HG03442 (cell line): ENCODE measurements around the gene RAB40C.
"Not testable (repeated sequence)": the region's sequence is repeated elsewhere in the genome, so short reads cannot be mapped to it uniquely, and the experiment has no call there.

Experiments
- ATAC-seq: cut with Tn5 transposase; IDR thresholded peaks from one replicate; pipeline ENCODE4 v1.9.1; 2021; ENCODE audit warnings: mild to moderate bottlenecking, moderate library complexity; ENCODE audit not compliant: unreplicated experiment

The RAB40C gene

DNA sequence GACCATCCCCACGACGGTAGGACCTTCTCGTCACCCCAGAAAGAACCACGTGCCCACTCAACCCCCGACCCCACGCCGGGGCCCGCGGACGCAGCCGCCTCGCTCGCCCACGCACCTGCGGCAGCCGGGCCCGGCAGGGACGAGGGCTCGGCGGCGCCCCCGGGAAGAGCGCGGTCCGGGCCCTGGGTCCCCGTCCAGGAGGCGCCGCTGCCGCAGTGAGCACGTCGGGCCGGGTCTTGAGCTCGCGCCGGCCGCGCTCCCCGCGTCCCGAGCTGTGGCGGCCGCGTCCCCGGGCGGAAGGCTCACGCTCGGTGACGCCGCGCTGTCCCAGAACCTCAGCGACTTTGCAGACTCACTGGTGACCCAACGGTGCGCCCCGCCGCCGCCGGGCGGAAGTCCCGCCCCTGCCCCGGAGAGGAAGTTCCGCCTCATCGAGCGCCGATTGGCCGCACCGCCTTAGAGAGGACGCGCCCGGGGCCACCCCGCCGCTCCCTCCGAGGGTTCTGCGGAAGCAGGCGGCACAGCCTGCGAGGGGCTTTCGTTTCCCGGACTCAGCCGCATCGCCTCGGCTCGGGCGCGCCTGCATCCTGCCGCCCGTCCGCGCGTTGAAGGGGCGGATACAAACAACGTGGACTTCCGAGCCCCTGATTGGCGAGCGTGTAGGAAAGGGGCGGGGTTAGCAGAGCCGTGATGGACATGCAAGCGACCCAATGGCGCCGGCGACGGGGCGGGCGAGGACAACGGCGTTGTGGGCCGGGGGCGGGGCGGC, 793 bp upstream of the RAB40C start:
- ATAC-seq, result peak; percentile 63

- no peak for ATAC-seq
Observed at GRCh38 chr16:590188-590814, 435 bp downstream of the RAB40C start.

- no peak for ATAC-seq
Observed at GRCh38 chr16:590815-591200, 942 bp downstream of the RAB40C start.

- ATAC-seq, result no peak
Observed at GRCh38 chr16:591231-591630, 1.4 kb downstream of the RAB40C start.

DNA sequence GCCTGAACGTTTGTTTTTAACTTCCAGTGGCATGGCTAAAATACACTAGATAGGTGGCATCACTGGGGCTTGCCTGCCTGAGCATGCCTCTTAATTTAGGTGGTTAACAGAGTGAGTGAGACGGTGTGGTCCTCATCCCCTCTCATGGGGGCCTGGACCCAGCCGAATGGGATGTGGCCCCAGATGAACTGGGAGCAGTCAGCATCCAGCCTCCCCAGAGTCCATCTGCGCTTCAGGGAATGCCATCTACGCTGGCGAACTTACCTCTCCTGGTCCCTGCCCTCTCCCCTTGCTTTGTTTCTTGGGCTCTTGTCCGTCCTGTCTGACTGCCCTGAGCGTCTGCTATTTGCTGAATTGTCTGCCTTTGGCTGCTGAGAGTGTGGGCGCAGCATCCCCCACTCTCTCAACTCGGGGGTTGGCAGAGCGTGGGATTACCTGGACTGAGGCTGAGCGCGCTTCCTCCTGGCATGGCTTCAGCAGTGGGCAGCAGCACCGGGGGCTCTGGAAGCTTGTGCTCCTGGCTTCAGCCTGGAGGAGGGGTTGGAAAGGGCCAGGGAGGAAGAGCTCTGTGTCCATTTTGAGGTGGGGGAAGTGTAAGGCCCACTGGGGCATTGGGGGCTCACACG, 2.1 kb downstream of the RAB40C start:
- ATAC-seq, result no peak

DNA sequence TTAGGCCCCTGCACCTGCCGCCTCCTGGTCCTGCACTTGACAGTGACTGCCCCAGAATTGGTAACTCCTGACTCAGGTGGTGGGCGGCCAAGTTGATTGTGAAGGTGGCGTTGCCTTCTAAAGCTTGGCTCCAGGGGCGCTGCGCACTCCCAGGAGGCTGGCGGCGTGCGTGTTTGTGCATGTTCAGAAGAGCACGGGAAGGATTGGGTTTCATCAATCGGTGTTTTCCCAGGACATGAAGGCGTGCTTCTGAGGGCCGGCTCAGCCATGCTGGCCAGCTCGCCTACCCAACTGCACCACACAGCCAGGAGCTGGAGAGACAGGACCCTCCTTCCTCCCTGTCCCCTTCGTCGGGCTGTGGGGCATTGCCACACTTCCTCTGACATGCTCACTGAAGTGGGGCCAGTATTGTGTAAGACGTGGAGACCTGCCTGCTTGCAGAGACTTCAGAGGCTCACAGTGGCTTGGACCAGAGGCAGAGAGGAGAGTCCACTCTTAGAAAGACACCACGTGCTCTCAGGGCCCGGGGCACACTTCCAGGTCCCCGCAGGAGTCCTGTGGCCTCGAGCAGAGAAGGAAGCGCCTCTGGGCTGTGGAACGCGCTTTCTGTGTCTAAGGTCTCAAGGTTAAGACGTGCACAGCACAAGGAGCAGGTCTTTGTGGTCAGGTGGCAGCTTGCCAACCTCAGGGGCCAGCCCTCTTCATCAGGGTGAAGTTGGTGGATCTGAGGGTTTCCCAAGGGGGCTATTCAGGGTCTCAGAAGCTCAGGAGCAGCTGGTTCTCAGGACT, 2.8 kb downstream of the RAB40C start:
- no peak for ATAC-seq

DNA sequence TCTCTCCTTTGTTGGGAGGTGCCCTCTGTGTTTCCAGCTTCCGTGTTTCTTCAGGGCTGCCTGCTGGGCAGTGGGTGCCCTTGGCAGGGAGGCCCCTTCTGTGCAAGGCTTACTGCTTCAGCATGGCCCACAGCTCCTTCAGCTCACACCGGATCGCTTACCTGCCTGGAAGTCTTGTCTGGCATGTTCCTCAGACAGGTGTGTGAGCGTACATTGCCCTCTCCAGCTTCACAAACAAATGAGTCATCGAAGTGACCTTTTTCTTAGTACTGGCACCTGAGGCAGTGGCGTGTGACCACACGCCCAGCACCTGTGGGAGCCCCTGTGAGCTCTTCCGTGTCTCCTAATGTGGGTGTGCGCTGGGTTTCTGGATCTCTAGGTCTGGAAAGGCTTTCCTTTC, 3.5 kb downstream of the RAB40C start:
- ATAC-seq, result no peak

GRCh38 chr16:593807-594206, 3.9 kb downstream of the RAB40C start:
- ATAC-seq, result no peak

GRCh38 chr16:595094-595528, 5.2 kb downstream of the RAB40C start:
- no peak for ATAC-seq

- no peak for ATAC-seq
Observed at GRCh38 chr16:595942-596735, 6.3 kb downstream of the RAB40C start.

DNA sequence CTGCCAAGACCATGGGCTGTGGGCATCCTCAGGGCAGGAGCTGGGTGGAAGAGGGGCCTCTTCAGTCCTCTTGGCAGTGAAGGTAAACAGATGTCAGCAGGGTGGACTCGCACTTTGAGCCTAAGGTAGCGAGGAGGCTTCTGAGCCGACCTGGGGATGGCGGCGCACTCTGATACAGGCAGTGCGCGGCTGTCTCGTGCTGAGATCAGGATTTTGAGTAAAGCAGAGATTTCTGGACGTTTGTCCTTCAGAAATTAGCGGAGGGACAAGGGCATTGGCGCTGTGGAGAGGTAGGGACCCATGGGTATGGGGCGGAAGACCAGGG, 6.8 kb downstream of the RAB40C start:
- no peak for ATAC-seq

DNA sequence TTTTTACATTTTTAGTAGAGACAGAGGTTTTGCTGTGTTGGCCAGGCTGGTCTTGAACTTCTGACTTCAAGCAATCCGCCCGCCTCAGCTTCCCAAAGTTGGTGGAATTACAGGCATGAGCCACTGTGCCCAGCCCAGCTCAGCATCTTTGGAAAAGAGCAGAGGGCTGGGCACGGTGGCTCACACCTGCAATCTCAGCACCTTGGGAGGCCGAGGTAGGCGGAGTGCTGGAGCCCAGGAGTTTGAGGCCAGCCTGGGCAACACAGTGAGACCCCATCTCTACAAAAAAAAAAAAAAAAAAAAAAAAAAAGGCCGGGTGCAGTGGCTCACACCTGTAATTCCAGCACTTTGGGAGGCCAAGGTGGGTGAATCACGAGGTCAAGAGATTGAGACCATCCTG, 7.8 kb downstream of the RAB40C start:
- ATAC-seq, result not testable (repeated sequence)

DNA sequence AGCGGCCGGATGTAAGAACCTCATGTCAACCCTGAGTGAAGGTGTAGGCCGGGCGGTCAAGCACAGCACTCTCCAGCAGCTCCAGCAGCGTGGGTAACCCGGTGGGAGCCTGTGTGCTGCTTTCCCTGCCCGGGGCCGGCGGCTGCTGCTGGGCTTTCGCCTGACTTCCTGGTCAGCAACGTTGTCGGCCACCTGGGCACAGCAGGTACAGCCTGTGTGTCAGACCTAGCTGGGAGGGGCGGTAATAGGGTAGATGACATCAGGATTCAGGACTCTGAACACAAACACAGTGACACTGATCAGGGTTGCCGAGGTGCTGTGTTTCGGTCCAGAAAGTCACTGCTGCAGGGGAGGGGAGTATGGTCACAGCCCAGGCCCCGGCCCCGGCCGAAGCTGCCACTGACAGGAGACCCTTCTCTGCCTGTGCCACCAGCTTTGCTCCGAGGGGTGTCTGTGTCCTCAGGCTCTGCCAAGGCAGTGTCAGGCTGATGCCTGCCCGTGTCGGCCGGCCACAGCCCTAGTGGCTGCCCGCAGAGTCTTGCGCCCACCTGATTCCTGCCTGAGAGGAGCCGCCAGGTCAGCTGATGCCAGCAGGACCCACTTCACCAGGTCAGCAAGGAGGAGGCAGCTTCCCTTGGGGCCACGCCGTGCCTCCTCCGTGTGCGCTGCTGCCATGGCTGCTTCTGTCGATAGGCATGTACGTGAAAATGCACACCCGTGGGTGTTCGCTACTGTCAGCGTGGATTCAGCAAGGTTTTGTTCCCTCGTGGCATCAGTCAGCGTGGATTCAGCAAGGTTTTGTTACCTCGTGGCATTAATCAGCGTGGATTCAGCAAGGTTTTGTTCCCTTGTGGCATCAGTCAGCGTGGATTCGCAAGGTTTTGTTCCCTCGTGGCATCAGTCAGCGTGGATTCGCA, 9.2 kb downstream of the RAB40C start:
- no peak for ATAC-seq

DNA sequence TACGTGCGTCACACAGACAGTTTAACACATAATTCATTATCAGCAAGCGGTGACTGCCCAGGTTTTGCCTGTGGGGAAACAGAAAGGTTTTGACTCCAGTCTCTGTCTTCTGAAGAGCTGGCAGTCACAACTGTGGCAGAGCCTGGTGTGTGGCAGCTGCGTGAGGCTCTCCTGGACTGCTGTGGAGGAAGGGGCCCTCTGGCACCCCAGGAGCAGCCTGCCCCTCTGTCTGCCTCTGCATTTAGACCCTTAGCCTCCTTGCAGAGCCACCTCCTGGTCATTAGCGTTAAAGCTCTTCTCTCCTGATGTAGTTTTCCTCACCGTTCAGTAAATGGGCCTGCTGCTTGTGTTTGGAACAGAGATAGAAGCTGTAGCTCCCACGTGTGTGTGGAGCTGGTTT, 10.9 kb downstream of the RAB40C start:
- no peak for ATAC-seq

DNA sequence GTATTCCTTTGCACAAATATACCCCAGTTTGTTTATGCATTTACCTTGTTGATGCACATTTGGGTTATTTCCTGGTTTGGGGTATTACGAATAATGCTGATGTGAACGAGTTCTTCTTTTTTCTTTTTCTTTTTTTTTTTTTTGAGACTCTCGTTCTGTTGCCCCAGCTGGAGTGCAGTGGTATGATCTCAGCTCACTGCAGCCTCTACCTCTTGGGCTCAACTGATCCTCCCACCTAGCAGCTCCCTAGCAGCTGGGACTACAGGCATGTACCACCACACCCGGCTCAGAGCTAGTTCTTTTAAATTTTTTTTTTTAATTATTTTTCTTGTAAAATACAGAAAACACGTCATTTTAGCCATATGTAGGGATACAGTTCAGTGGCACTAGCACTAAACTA, 14.1 kb downstream of the RAB40C start:
- no peak for ATAC-seq

GRCh38 chr16:606656-607307, 16.9 kb downstream of the RAB40C start:
- ATAC-seq, result no peak

GRCh38 chr16:608019-608418, 18.2 kb downstream of the RAB40C start:
- no peak for ATAC-seq

GRCh38 chr16:609316-609715, 19.4 kb downstream of the RAB40C start:
- no peak for ATAC-seq

- ATAC-seq, result no peak
Observed at GRCh38 chr16:609984-610383, 20.1 kb downstream of the RAB40C start.
